Hepatocyte (in vitro differentiated cells): ENCODE measurements around the gene TLR2. TPM values are rescaled to one million over a fixed set of nuclear protein-coding genes. Genes with fewer than 3 reads are reported as not detected.

Source experiments
- DNase-seq: peaks from one replicate; pipeline ENCODE4 v3.0.0-alpha.2; 2016; ENCODE audit warnings: low spot score
- H2AFZ ChIP-seq: fragments of 200-600 bp; sonication (generic); 2 replicates; pipeline ENCODE4 v1.6.0; 2016; ENCODE audit warnings: antibody characterized with exemption, mild to moderate bottlenecking
- H3K27ac ChIP-seq: fragments of 200-600 bp; sonication (generic); 2 replicates; pipeline ENCODE4 v1.5.1; 2016; ENCODE audit warnings: mild to moderate bottlenecking
- H3K27me3 ChIP-seq: fragments of 200-600 bp; sonication (generic); 2 replicates; pipeline ENCODE4 v1.6.1; 2016
- H3K36me3 ChIP-seq: fragments of 200-600 bp; sonication (generic); replicated peaks from 2 replicates; pipeline ENCODE4 v1.5.1; 2016; ENCODE audit warnings: low read depth; ENCODE audit not compliant: insufficient read depth
- H3K4me1 ChIP-seq: fragments of 200-600 bp; sonication (generic); 2 replicates; pipeline ENCODE4 v1.5.1; 2016; ENCODE audit warnings: mild to moderate bottlenecking, moderate library complexity; ENCODE audit not compliant: insufficient read depth
- H3K4me2 ChIP-seq: fragments of 200-600 bp; sonication (generic); 2 replicates; pipeline ENCODE4 v1.6.0; 2016
- H3K4me3 ChIP-seq: fragments of 200-600 bp; sonication (generic); 2 replicates; pipeline ENCODE4 v1.5.1; 2016; ENCODE audit warnings: mild to moderate bottlenecking
- H3K79me2 ChIP-seq: fragments of 200-600 bp; sonication (generic); 2 replicates; pipeline ENCODE4 v1.6.0; 2017; ENCODE audit warnings: mild to moderate bottlenecking
- H3K9me2 ChIP-seq: fragments of 200-600 bp; sonication (generic); replicated peaks from 2 replicates; pipeline ENCODE4 v1.6.0; 2017; ENCODE audit warnings: mild to moderate bottlenecking; ENCODE audit not compliant: insufficient read depth
- H3K9me3 ChIP-seq: fragments of 200-600 bp; sonication (generic); 2 replicates; pipeline ENCODE4 v1.5.1; 2016; ENCODE audit warnings: low read depth, mild to moderate bottlenecking
- H4K20me1 ChIP-seq: fragments of 200-600 bp; sonication (generic); 2 replicates; pipeline ENCODE4 v1.6.0; 2016; ENCODE audit warnings: mild to moderate bottlenecking; ENCODE audit not compliant: insufficient read depth, poor library complexity, severe bottlenecking
- CTCF ChIP-seq: fragments of 200-600 bp; sonication (generic); IDR thresholded peaks from 2 replicates; pipeline ENCODE4 v1.5.1; 2016; ENCODE audit warnings: antibody characterized with exemption, mild to moderate bottlenecking; ENCODE audit not compliant: poor library complexity
- EZH2 ChIP-seq: fragments of 200-600 bp; sonication (generic); IDR thresholded peaks from 2 replicates; pipeline ENCODE4 v1.6.1; 2016; ENCODE audit warnings: antibody characterized with exemption, mild to moderate bottlenecking, borderline replicate concordance
- EZH2phosphoT487 ChIP-seq: fragments of 200-600 bp; sonication (generic); IDR thresholded peaks from one replicate; pipeline ENCODE4 v1.6.1; 2018; ENCODE audit warnings: antibody characterized with exemption, mild to moderate bottlenecking, low read depth, moderate library complexity; ENCODE audit not compliant: unreplicated experiment, severe bottlenecking
- WGBS: methylation state at CpG from one replicate; pipeline ENCODE4 v1.1.6; 2016; ENCODE audit warnings: low lambda C conversion rate; ENCODE audit errors: missing lambda C conversion rate; 5-methylcytosine and 5-hydroxymethylcytosine counted together
- polyA plus RNA-seq: library from polyadenylated mRNA; unstranded; fragments of >200 nt; fragmentation: Nextera tagmentation; extraction: Ambion mirVana; gene quantifications from 2 replicates; pipeline ENCODE4 v1.2.1, GENCODE V29; 2016
- total RNA-seq: library from RNA; depleted of rRNA; stranded (reverse); fragments of >200 nt; gene quantifications from 2 replicates; pipeline ENCODE4 v1.2.3, GENCODE V29; 2014

TLR2 gene
- total and polyA plus RNA-seq, 2 experiments from 2014 or later: 1.7 to 6.6 TPM

DNA sequence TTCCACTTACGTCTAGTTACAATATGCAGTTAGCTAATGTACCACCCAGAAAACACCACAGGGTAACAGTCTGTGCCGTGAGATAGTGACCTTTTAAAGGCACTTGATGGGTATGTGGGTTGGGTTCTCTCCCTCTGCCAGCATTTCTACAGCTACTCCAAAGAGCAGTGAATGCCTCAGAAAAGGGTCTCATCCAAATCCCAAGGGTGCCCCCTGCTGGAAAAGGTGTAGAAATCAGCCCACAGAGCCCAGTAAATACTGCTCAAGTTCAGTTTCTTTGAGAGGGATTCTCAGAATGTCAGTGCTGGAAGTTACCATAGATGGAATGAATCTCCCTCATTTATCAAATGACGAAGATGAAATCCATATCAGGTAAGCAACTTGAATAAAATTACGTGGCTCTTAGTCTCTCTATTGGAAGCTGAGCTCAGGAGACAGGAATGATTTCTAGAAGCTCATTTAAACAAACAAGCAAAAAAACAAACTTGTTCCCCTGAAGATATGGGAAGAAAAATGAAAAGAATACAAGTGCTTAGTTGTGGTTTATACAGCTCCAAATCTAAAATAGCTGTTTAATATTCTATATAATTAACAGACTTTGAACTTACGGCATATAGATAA is 66.2 kb downstream of the TLR2 start:
- Histone ChIP-seq H4K20me1 (no peaks in the 10 kb centered on the region), H3K9me2 (no peaks in the 10 kb centered on the region), H3K36me3 (no peaks in the 10 kb centered on the region), H3K27ac (no peak overlapping the region), H3K4me2 (no peak overlapping the region), H2AFZ (no peak overlapping the region), H3K9me3 (no peaks in the 10 kb centered on the region), H3K4me1 (no peaks in the 10 kb centered on the region), H3K4me3 (no peak overlapping the region), H3K79me2 (no peaks in the 10 kb centered on the region), H3K27me3 (no peaks in the 10 kb centered on the region)
- TF ChIP-seq EZH2phosphoT487 (no peak), CTCF (peak; percentile 84), EZH2 (no peak)
- 48% methylated on average over 5 of the region's 5 CpGs for WGBS
- peak; percentile 91 for DNase-seq

DNA sequence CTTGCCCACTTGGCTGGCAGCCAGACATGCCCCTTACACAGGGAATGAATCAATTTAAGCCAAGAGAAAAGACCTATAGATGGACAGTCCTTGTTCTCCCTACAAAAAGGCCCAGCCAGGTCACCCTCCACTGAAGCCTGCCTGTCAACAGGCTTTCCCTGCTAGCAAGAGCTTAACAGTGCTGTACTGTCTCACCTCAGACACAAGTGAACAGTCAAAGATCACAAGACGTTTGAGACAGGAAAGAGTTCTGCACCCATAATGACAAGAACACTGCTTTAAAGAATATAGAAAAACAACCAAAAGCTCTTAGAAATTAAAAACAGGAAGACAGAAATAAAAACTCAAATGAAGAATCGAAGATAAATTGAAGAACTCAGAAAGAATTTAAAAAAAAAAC is 71.1 kb downstream of the TLR2 start:
- Histone ChIP-seq H3K27ac (no peak overlapping the region), H4K20me1 (no peaks in the 10 kb centered on the region), H3K36me3 (no peaks in the 10 kb centered on the region), H3K27me3 (peaks cover 21% of the 10 kb centered on the region), H3K4me3 (no peak overlapping the region), H2AFZ (no peak overlapping the region), H3K9me3 (no peaks in the 10 kb centered on the region), H3K4me2 (no peak overlapping the region), H3K79me2 (no peaks in the 10 kb centered on the region), H3K9me2 (no peaks in the 10 kb centered on the region), H3K4me1 (peaks cover 6% of the 10 kb centered on the region)
- DNase-seq: no peak
- 85% methylated on average over 2 of the region's 2 CpGs for WGBS
- no peak for TF ChIP-seq EZH2phosphoT487
- no peak for TF ChIP-seq EZH2
- TF ChIP-seq CTCF: no peak

Other genes with a start within 250 kb of the TLR2 start
- gene TMEM131L, start 217.9 kb upstream of the TLR2 start, total RNA-seq: 8.1 and 10.5 TPM in 2 replicates
- 5.8 and 6.3 TPM in 2 replicates for gene TMEM131L, start 217.9 kb upstream of the TLR2 start, polyA plus RNA-seq
- gene RNF175, start 75.7 kb downstream of the TLR2 start, total RNA-seq: 2.1 and 2.8 TPM in 2 replicates
- gene RNF175, start 75.7 kb downstream of the TLR2 start, polyA plus RNA-seq: 2.6 and 2.8 TPM in 2 replicates
- 8.0 and 15.0 TPM in 2 replicates for gene SFRP2, start 104.8 kb downstream of the TLR2 start, total RNA-seq
- 42.8 and 50.0 TPM in 2 replicates for gene SFRP2, start 104.8 kb downstream of the TLR2 start, polyA plus RNA-seq